Measurements from ENCODE around the gene JPH3. TPM values are rescaled to one million over a fixed set of nuclear protein-coding genes. Genes with fewer than 3 reads are reported as not detected.

The JPH3 gene
- total RNA-seq, 2 experiments from 2014 or later, result not detected

GRCh38 chr16:87687998-87688529 is 85.8 kb downstream of the JPH3 start:
- H3K9me3 Mint-ChIP-seq, result no peaks in the 10 kb centered on the region
- no peak for DNase-seq
- H3K27me3 ChIP-seq (ENCODE audit: control insufficient read depth in 1 of 2, insufficient read depth in 2 of 2, low read length in 2 of 2), result no peaks in the 10 kb centered on the region
- H3K4me3 Mint-ChIP-seq, result no peak overlapping the region
- peaks cover 0 to 4% of the 10 kb centered on the region in 2 experiments for H3K9me3 ChIP-seq (ENCODE audit: control insufficient read depth in 1 of 2, insufficient read depth in 1 of 2, low read length in 2 of 2)
- H3K27ac ChIP-seq (ENCODE audit: low read depth in 1 of 2, low read length in 2 of 2), result no peak overlapping the region
- H3K4me1 ChIP-seq (ENCODE audit: insufficient read depth, low read length), result no peaks in the 10 kb centered on the region
- no peak for ATAC-seq (ENCODE audit: poor library complexity)
- H3K4me3 ChIP-seq (ENCODE audit: low read length), result no peak overlapping the region
- no peaks in the 10 kb centered on the region for H3K4me1 Mint-ChIP-seq (ENCODE audit: low read depth)
- no peak overlapping the region for H3K27ac Mint-ChIP-seq
- POLR2A ChIA-PET, result no interaction called here
- no peaks in the 10 kb centered on the region for H3K36me3 ChIP-seq (ENCODE audit: insufficient read depth, low read length)
- no peaks in the 10 kb centered on the region for H3K27me3 Mint-ChIP-seq
- H3K36me3 Mint-ChIP-seq (ENCODE audit: low read depth), result no peaks in the 10 kb centered on the region
- TF ChIP-seq, protein P1, sequence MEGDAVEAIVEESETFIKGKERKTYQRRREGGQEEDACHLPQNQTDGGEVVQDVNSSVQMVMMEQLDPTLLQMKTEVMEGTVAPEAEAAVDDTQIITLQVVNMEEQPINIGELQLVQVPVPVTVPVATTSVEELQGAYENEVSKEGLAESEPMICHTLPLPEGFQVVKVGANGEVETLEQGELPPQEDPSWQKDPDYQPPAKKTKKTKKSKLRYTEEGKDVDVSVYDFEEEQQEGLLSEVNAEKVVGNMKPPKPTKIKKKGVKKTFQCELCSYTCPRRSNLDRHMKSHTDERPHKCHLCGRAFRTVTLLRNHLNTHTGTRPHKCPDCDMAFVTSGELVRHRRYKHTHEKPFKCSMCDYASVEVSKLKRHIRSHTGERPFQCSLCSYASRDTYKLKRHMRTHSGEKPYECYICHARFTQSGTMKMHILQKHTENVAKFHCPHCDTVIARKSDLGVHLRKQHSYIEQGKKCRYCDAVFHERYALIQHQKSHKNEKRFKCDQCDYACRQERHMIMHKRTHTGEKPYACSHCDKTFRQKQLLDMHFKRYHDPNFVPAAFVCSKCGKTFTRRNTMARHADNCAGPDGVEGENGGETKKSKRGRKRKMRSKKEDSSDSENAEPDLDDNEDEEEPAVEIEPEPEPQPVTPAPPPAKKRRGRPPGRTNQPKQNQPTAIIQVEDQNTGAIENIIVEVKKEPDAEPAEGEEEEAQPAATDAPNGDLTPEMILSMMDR (IDR thresholded peaks at IDR 0.05), result no peak
- CTCF ChIA-PET, result no interaction called here
- intact Hi-C loops (cut with DNase I, micrococcal nuclease), result no loop called here

GRCh38 chr16:87688876-87689815 is 86.8 kb downstream of the JPH3 start:
- POLR2A ChIA-PET, result no interaction called here
- Histone ChIP-seq H3K4me1 (ENCODE audit: insufficient read depth, low read length) (no peaks in the 10 kb centered on the region), H3K4me3 (ENCODE audit: low read length) (no peak overlapping the region), H3K27ac (ENCODE audit: low read depth in 1 of 2, low read length in 2 of 2) (no peak overlapping the region), H3K36me3 (ENCODE audit: insufficient read depth, low read length) (no peaks in the 10 kb centered on the region), H3K27me3 (ENCODE audit: control insufficient read depth in 1 of 2, insufficient read depth in 2 of 2, low read length in 2 of 2) (no peaks in the 10 kb centered on the region), H3K9me3 (ENCODE audit: control insufficient read depth in 1 of 2, insufficient read depth in 1 of 2, low read length in 2 of 2) (peaks cover 0 to 4% of the 10 kb centered on the region in 2 experiments)
- H3K36me3 Mint-ChIP-seq (ENCODE audit: low read depth), result no peaks in the 10 kb centered on the region
- H3K9me3 Mint-ChIP-seq, result no peaks in the 10 kb centered on the region
- TF ChIP-seq, protein P1 (IDR thresholded peaks at IDR 0.05), result no peak
- no peak overlapping the region for H3K4me3 Mint-ChIP-seq
- no peaks in the 10 kb centered on the region for H3K4me1 Mint-ChIP-seq (ENCODE audit: low read depth)
- intact Hi-C loops (cut with DNase I, micrococcal nuclease), result no loop called here
- ATAC-seq (ENCODE audit: poor library complexity) (no peak), DNase-seq (no peak)
- CTCF ChIA-PET, result no interaction called here
- H3K27ac Mint-ChIP-seq, result no peak overlapping the region
- no peaks in the 10 kb centered on the region for H3K27me3 Mint-ChIP-seq

- Mint-ChIP-seq H3K4me1 (ENCODE audit: low read depth) (no peaks in the 10 kb centered on the region), H3K27ac (no peak overlapping the region), H3K4me3 (no peak overlapping the region), H3K36me3 (ENCODE audit: low read depth) (no peaks in the 10 kb centered on the region), H3K27me3 (no peaks in the 10 kb centered on the region), H3K9me3 (no peaks in the 10 kb centered on the region)
- intact Hi-C loops (cut with DNase I, micrococcal nuclease), result no loop called here
- ChIA-PET CTCF (no interaction called here), POLR2A (no interaction called here)
- H3K36me3 ChIP-seq (ENCODE audit: insufficient read depth, low read length), result no peaks in the 10 kb centered on the region
- peaks cover 0 to 4% of the 10 kb centered on the region in 2 experiments for H3K9me3 ChIP-seq (ENCODE audit: control insufficient read depth in 1 of 2, insufficient read depth in 1 of 2, low read length in 2 of 2)
- no peak overlapping the region for H3K27ac ChIP-seq (ENCODE audit: low read depth in 1 of 2, low read length in 2 of 2)
- TF ChIP-seq, protein P1 (IDR thresholded peaks at IDR 0.05), result no peak
- ATAC-seq (ENCODE audit: poor library complexity), result no peak
- H3K4me3 ChIP-seq (ENCODE audit: low read length), result no peak overlapping the region
- H3K27me3 ChIP-seq (ENCODE audit: control insufficient read depth in 1 of 2, insufficient read depth in 2 of 2, low read length in 2 of 2), result no peaks in the 10 kb centered on the region
- no peak for DNase-seq
- no peaks in the 10 kb centered on the region for H3K4me1 ChIP-seq (ENCODE audit: insufficient read depth, low read length)
Observed at GRCh38 chr16:87689956-87690465, 87.7 kb downstream of the JPH3 start.

Measured in CD4-positive, alpha-beta T cell (primary cell).